Hematopoietic multipotent progenitor cell treated with erythropoietin and hydrocortisone succinate and interleukin-3 and kit ligand, for 6 days (in vitro differentiated cells): ENCODE results near the gene GPR183.

ENCODE experiments used
- DNase-seq: peaks from one replicate; pipeline ENCODE4 v3.0.0-alpha.2; 2015

Gene GPR183

GRCh38 chr13:99307247-99307646 lies at the start of gene GPR183:
Gene GPR183 (minus strand): TSS chr13:99307399. CDS start chr13:99296145, 11,254 bp downstream.
- peak; percentile 65 for DNase-seq

- peak; percentile 90 for DNase-seq
Measured at GRCh38 chr13:99356262-99357091, 49.3 kb upstream of the GPR183 start.

GRCh38 chr13:99356012-99356261 lies 48.7 kb upstream of the GPR183 start:
- DNase-seq = no peak

- no peak for DNase-seq
Measured at GRCh38 chr13:99355267-99356011, 48.2 kb upstream of the GPR183 start.

GRCh38 chr13:99354371-99354951 lies 47.3 kb upstream of the GPR183 start:
- peak; percentile 34 for DNase-seq

GRCh38 chr13:99353836-99354235 lies 46.6 kb upstream of the GPR183 start:
- no peak for DNase-seq

GRCh38 chr13:99353246-99353600 lies 46.0 kb upstream of the GPR183 start:
- no peak for DNase-seq

GRCh38 chr13:99352351-99353245 lies 45.4 kb upstream of the GPR183 start:
- DNase-seq = no peak

- no peak for DNase-seq
Measured at GRCh38 chr13:99351772-99352171, 44.6 kb upstream of the GPR183 start.

- no peak for DNase-seq
Measured at GRCh38 chr13:99350191-99350590, 43.0 kb upstream of the GPR183 start.

GRCh38 chr13:99347911-99348451 lies 40.8 kb upstream of the GPR183 start:
- DNase-seq = no peak

- no peak for DNase-seq
Measured at GRCh38 chr13:99347335-99347878, 40.2 kb upstream of the GPR183 start.

- DNase-seq = no peak
Measured at GRCh38 chr13:99346335-99347042, 39.3 kb upstream of the GPR183 start.

GRCh38 chr13:99345345-99345744 lies 38.1 kb upstream of the GPR183 start:
- no peak for DNase-seq

GRCh38 chr13:99344610-99345208 lies 37.5 kb upstream of the GPR183 start:
- DNase-seq = no peak

- DNase-seq = peak; percentile 33
Measured at GRCh38 chr13:99342723-99343315, 35.6 kb upstream of the GPR183 start.

GRCh38 chr13:99341969-99342722 lies 34.9 kb upstream of the GPR183 start:
- no peak for DNase-seq

- no peak for DNase-seq
Measured at GRCh38 chr13:99340638-99341037, 33.4 kb upstream of the GPR183 start.

- DNase-seq = peak; percentile 63
Measured at GRCh38 chr13:99339736-99340397, 32.7 kb upstream of the GPR183 start.
